ENCODE measurements around the gene MICALL2.
A peak's percentile ranks its signal among the peaks of the same experiment; 100 is the strongest.

Gene MICALL2

GRCh38 chr7:1410992-1411391 lies 48.3 kb downstream of the MICALL2 start:
- Histone ChIP-seq H3K36me3 (ENCODE audit: insufficient read depth, low read length) (no peaks in the 10 kb centered on the region), H3K27ac (no peak overlapping the region), H3K9ac (ENCODE audit: insufficient read length) (no peak overlapping the region), H3K4me3 (no peak overlapping the region), H3K9me3 (ENCODE audit: low read depth, low read length) (no peaks in the 10 kb centered on the region)
- no peak for DNase-seq (ENCODE audit: low read depth, low spot score)
- TF ChIP-seq EZH2 (IDR thresholded peaks at IDR 0.05): no peak
- no peak for TF ChIP-seq FOXP2 (optimal IDR thresholded peaks at IDR 0.05; ENCODE audit: control extremely low read depth, extremely low read length, insufficient read depth)
- TF ChIP-seq POLR2AphosphoS5 (IDR thresholded peaks at IDR 0.05; ENCODE audit: borderline replicate concordance, low read depth, low read length): no peak

GRCh38 chr7:1409555-1409954 lies 49.7 kb downstream of the MICALL2 start:
- Histone ChIP-seq H3K9me3 (ENCODE audit: low read depth, low read length) (no peaks in the 10 kb centered on the region), H3K36me3 (ENCODE audit: insufficient read depth, low read length) (no peaks in the 10 kb centered on the region), H3K9ac (ENCODE audit: insufficient read length) (no peak overlapping the region), H3K4me3 (no peak overlapping the region), H3K27ac (no peak overlapping the region)
- TF ChIP-seq EZH2 (IDR thresholded peaks at IDR 0.05) (no peak), POLR2AphosphoS5 (IDR thresholded peaks at IDR 0.05; ENCODE audit: borderline replicate concordance, low read depth, low read length) (no peak), FOXP2 (optimal IDR thresholded peaks at IDR 0.05; ENCODE audit: control extremely low read depth, extremely low read length, insufficient read depth) (no peak)
- no peak for DNase-seq (ENCODE audit: low read depth, low spot score)

GRCh38 chr7:1408466-1408865 lies 50.8 kb downstream of the MICALL2 start:
- DNase-seq (ENCODE audit: low read depth, low spot score): no peak
- Histone ChIP-seq H3K9me3 (ENCODE audit: low read depth, low read length) (no peaks in the 10 kb centered on the region), H3K4me3 (no peak overlapping the region), H3K36me3 (ENCODE audit: insufficient read depth, low read length) (no peaks in the 10 kb centered on the region), H3K9ac (ENCODE audit: insufficient read length) (no peak overlapping the region), H3K27ac (no peak overlapping the region)
- TF ChIP-seq EZH2 (IDR thresholded peaks at IDR 0.05): no peak
- TF ChIP-seq FOXP2 (optimal IDR thresholded peaks at IDR 0.05; ENCODE audit: control extremely low read depth, extremely low read length, insufficient read depth): no peak
- no peak for TF ChIP-seq POLR2AphosphoS5 (IDR thresholded peaks at IDR 0.05; ENCODE audit: borderline replicate concordance, low read depth, low read length)

GRCh38 chr7:1407892-1408291 lies 51.4 kb downstream of the MICALL2 start:
- Histone ChIP-seq H3K4me3 (no peak overlapping the region), H3K9me3 (ENCODE audit: low read depth, low read length) (no peaks in the 10 kb centered on the region), H3K36me3 (ENCODE audit: insufficient read depth, low read length) (no peaks in the 10 kb centered on the region), H3K27ac (no peak overlapping the region), H3K9ac (ENCODE audit: insufficient read length) (no peak overlapping the region)
- DNase-seq (ENCODE audit: low read depth, low spot score): no peak
- TF ChIP-seq POLR2AphosphoS5 (IDR thresholded peaks at IDR 0.05; ENCODE audit: borderline replicate concordance, low read depth, low read length) (no peak), EZH2 (IDR thresholded peaks at IDR 0.05) (no peak), FOXP2 (optimal IDR thresholded peaks at IDR 0.05; ENCODE audit: control extremely low read depth, extremely low read length, insufficient read depth) (no peak)

GRCh38 chr7:1404898-1405548 lies 54.2 kb downstream of the MICALL2 start:
- no peaks in the 10 kb centered on the region for H3K9me3 ChIP-seq (ENCODE audit: low read depth, low read length)
- no peak overlapping the region for H3K9ac ChIP-seq (ENCODE audit: insufficient read length)
- no peaks in the 10 kb centered on the region for H3K36me3 ChIP-seq (ENCODE audit: insufficient read depth, low read length)
- H3K4me3 ChIP-seq: no peak overlapping the region
- TF ChIP-seq EZH2 (IDR thresholded peaks at IDR 0.05) (no peak), FOXP2 (optimal IDR thresholded peaks at IDR 0.05; ENCODE audit: control extremely low read depth, extremely low read length, insufficient read depth) (no peak)
- DNase-seq (ENCODE audit: low read depth, low spot score): no peak
- no peak overlapping the region for H3K27ac ChIP-seq

- Histone ChIP-seq H3K9me3 (ENCODE audit: low read depth, low read length) (no peaks in the 10 kb centered on the region), H3K4me3 (no peak overlapping the region), H3K9ac (ENCODE audit: insufficient read length) (no peak overlapping the region), H3K27ac (no peak overlapping the region), H3K36me3 (ENCODE audit: insufficient read depth, low read length) (no peaks in the 10 kb centered on the region)
- no peak for TF ChIP-seq FOXP2 (optimal IDR thresholded peaks at IDR 0.05; ENCODE audit: control extremely low read depth, extremely low read length, insufficient read depth)
- TF ChIP-seq POLR2AphosphoS5 (IDR thresholded peaks at IDR 0.05; ENCODE audit: borderline replicate concordance, low read depth, low read length): no peak
- no peak for TF ChIP-seq EZH2 (IDR thresholded peaks at IDR 0.05)
- no peak for DNase-seq (ENCODE audit: low read depth, low spot score)
Observed at GRCh38 chr7:1404460-1404809, 54.8 kb downstream of the MICALL2 start.

GRCh38 chr7:1403638-1404459 lies 55.4 kb downstream of the MICALL2 start:
- DNase-seq (ENCODE audit: low read depth, low spot score): no peak
- Histone ChIP-seq H3K9me3 (ENCODE audit: low read depth, low read length) (no peaks in the 10 kb centered on the region), H3K9ac (ENCODE audit: insufficient read length) (no peak overlapping the region), H3K4me3 (peak overlapping the region; percentile 19; the same call in 1 of the 2 replicates), H3K36me3 (ENCODE audit: insufficient read depth, low read length) (no peaks in the 10 kb centered on the region), H3K27ac (no peak overlapping the region)
- TF ChIP-seq POLR2AphosphoS5 (IDR thresholded peaks at IDR 0.05; ENCODE audit: borderline replicate concordance, low read depth, low read length) (no peak), FOXP2 (optimal IDR thresholded peaks at IDR 0.05; ENCODE audit: control extremely low read depth, extremely low read length, insufficient read depth) (no peak), EZH2 (IDR thresholded peaks at IDR 0.05) (no peak)

GRCh38 chr7:1402791-1403637 lies 56.3 kb downstream of the MICALL2 start:
- Histone ChIP-seq H3K27ac (no peak overlapping the region), H3K36me3 (ENCODE audit: insufficient read depth, low read length) (no peaks in the 10 kb centered on the region), H3K9me3 (ENCODE audit: low read depth, low read length) (no peaks in the 10 kb centered on the region), H3K4me3 (no peak overlapping the region), H3K9ac (ENCODE audit: insufficient read length) (no peak overlapping the region)
- TF ChIP-seq FOXP2 (optimal IDR thresholded peaks at IDR 0.05; ENCODE audit: control extremely low read depth, extremely low read length, insufficient read depth) (no peak), EZH2 (IDR thresholded peaks at IDR 0.05) (no peak), POLR2AphosphoS5 (IDR thresholded peaks at IDR 0.05; ENCODE audit: borderline replicate concordance, low read depth, low read length) (no peak)
- no peak for DNase-seq (ENCODE audit: low read depth, low spot score)

Measured in SK-N-MC (cell line).